Lung (tissue), 12 donors: ENCODE data around the gene RPP25L. TPM values are rescaled to one million over a fixed set of nuclear protein-coding genes. Genes with fewer than 3 reads are reported as not detected.

Source experiments
- ATAC-seq: fragments of 200-7000 bp; cut with Tn5 transposase; one replicate; pipeline ENCODE4 v1.9.1; 2020; ENCODE audit warnings: moderate number of reproducible peaks; ENCODE audit not compliant: insufficient read depth, low FRiP score
- DNase-seq, 3 donors: peaks; one replicate each; pipeline ENCODE4 v3.0.0-alpha.2; 2013 to 2017
- H3K27ac ChIP-seq, 2 donors: one replicate each; pipeline ENCODE4 v1.5.1; 2013; ENCODE audit warnings: mild to moderate bottlenecking in 2 of 2, moderate library complexity in 2 of 2, control low read depth in 1 of 2, inconsistent platforms in 1 of 2, low read depth in 1 of 2, low read length in 1 of 2
- H3K27me3 ChIP-seq, 3 donors: one replicate each; pipeline ENCODE4 v1.5.1; 2013; ENCODE audit warnings: low read length in 2 of 3; ENCODE audit not compliant: control insufficient read depth in 3 of 3, insufficient read depth in 3 of 3
- H3K36me3 ChIP-seq, 4 donors: one replicate each; pipeline ENCODE4 v1.5.1; 2013; ENCODE audit warnings: low read length in 4 of 4, mild to moderate bottlenecking in 1 of 4, moderate library complexity in 1 of 4; ENCODE audit not compliant: control insufficient read depth in 4 of 4, insufficient read depth in 4 of 4
- H3K4me1 ChIP-seq, 5 donors: one replicate each; pipeline ENCODE4 v1.5.1; 2013; ENCODE audit warnings: low read length in 5 of 5, mild to moderate bottlenecking in 2 of 5, moderate library complexity in 1 of 5; ENCODE audit not compliant: control insufficient read depth in 5 of 5, insufficient read depth in 5 of 5
- H3K4me3 ChIP-seq: one replicate; pipeline ENCODE4 v1.5.1; 2013; ENCODE audit warnings: mild to moderate bottlenecking, control low read depth, moderate library complexity
- H3K9ac ChIP-seq, 2 donors: one replicate each; pipeline ENCODE4 v1.5.1; 2013; ENCODE audit warnings: low read length in 2 of 2, control low read depth in 1 of 2; ENCODE audit not compliant: insufficient read depth in 1 of 2
- H3K9me3 ChIP-seq, 4 donors: one replicate each; pipeline ENCODE4 v1.5.1; 2013; ENCODE audit warnings: low read length in 3 of 4, mild to moderate bottlenecking in 1 of 4, moderate library complexity in 1 of 4; ENCODE audit not compliant: control insufficient read depth in 4 of 4, insufficient read depth in 3 of 4
- WGBS, 2 donors: extraction: QIAGEN DNeasy Blood & Tissue Kit; methylation state at CpG; one replicate each; pipeline ENCODE4 v1.1.7; 2013; 5-methylcytosine and 5-hydroxymethylcytosine counted together
- polyA plus RNA-seq, 2 donors: library from polyadenylated mRNA; stranded (reverse); fragments of 200-250 nt; gene quantifications; one replicate each; pipeline ENCODE4 v1.2.1, GENCODE V29; 2013
- total RNA-seq, 2 donors: library from RNA; depleted of rRNA in 1 of 2; stranded (reverse); fragments of >200 nt in 1 of 2; gene quantifications; one replicate each; pipeline ENCODE4 v1.2.1, GENCODE V29; 2014 to 2021
- TF ChIP-seq, protein P1 (sequence below): IDR thresholded peaks from 2 replicates; pipeline ENCODE4 v1.5.1; 2012; ENCODE audit warnings: mild to moderate bottlenecking; ENCODE audit errors: control extremely low read depth, extremely low read depth
- donor health status: control.
- donor health status: control.
- donor health status: Bipolar disorder and iron deficiency.
- donor health status: healthy.
- donor health status: DM: yes; HTN: yes; CAD: no.

RPP25L gene
- total and polyA plus RNA-seq, 4 donors: 17.0 to 32.6 (median 25.7) TPM

DNA sequence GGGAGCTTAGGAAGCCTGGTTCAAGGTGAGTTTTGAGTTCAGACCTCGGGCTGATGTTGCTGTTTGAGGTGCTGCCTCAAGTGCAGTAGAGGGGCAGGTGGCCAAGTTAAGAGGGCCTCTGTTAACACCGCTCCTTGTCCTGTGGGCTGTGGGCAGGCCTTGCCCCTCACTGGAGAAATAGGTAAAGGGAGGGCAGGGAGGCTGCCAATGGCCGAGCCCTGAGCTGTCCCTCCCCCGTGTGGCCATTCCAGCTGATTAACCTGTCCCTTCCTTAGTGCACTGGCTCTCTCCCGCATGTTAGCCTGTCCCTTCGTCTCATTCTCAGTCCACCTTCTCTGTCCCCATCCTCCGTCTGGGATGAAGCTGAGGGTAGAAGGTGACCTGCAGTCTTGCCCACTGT is 43.8 kb downstream of the RPP25L start:
- H3K4me3 ChIP-seq: no peak overlapping the region
- peaks cover 0 to 11% (median 0%) of the 10 kb centered on the region in 3 donors for H3K27me3 ChIP-seq
- 66 to 84% methylated on average over 7 of the region's 7 CpGs for WGBS, 2 donors
- no peak for ATAC-seq
- peaks cover 0 to 25% (median 6%) of the 10 kb centered on the region in 4 donors for H3K36me3 ChIP-seq
- TF ChIP-seq, protein P1, sequence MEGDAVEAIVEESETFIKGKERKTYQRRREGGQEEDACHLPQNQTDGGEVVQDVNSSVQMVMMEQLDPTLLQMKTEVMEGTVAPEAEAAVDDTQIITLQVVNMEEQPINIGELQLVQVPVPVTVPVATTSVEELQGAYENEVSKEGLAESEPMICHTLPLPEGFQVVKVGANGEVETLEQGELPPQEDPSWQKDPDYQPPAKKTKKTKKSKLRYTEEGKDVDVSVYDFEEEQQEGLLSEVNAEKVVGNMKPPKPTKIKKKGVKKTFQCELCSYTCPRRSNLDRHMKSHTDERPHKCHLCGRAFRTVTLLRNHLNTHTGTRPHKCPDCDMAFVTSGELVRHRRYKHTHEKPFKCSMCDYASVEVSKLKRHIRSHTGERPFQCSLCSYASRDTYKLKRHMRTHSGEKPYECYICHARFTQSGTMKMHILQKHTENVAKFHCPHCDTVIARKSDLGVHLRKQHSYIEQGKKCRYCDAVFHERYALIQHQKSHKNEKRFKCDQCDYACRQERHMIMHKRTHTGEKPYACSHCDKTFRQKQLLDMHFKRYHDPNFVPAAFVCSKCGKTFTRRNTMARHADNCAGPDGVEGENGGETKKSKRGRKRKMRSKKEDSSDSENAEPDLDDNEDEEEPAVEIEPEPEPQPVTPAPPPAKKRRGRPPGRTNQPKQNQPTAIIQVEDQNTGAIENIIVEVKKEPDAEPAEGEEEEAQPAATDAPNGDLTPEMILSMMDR: no peak
- H3K9ac ChIP-seq: no peak overlapping the region
- peaks cover 0 to 48% (median 10%) of the 10 kb centered on the region in 5 donors for H3K4me1 ChIP-seq
- no peaks in the 10 kb centered on the region for H3K9me3 ChIP-seq
- H3K27ac ChIP-seq: no peak overlapping the region
- DNase-seq: no peak

DNA sequence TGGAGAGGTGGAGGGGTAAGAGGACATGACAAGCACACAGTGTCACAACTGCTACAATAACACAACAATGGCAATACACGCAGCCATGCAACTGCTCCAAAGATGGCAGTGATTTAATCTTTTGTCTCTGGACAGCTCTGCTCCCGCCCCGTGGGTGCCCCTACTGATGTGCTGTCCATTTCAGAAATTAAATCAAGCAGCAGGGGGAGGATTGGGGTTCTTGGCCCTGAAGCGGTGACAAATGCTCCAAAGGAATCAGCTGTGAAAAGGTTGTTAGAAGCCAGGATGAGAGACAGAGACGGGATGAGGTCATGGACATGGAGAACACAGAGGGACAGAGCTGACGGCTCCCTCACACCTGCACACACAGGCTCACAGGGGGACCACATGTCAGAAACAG is 44.9 kb downstream of the RPP25L start:
- H3K27me3 ChIP-seq: peaks cover 0 to 11% (median 0%) of the 10 kb centered on the region in 3 donors
- no peak for DNase-seq
- ATAC-seq: no peak

DNA sequence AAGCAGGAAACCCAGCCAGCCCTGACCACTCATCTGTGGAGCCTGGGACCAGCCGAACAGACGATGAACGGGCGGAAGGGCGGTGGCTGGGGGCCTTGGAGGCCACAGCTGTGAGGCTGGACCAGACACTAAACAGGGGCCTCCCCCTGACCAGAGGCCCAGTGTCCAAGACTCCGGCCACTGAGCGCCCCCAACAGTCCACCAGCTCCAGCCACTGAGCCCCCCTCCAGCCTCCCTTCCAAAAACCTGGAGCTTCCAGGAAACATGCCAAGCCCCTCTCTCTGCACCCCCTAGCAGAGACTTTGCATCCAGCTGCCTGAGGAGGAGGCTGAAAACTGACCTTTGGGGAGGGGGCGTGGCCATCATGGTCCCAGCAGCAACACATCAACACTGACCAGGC is 45.6 kb downstream of the RPP25L start:
- Histone ChIP-seq H3K4me1 (peaks cover 0 to 36% (median 12%) of the 10 kb centered on the region in 5 donors), H3K9ac (no peak overlapping the region), H3K9me3 (peaks cover 0 to 5% (median 2%) of the 10 kb centered on the region in 4 donors), H3K27me3 (peaks cover 0 to 11% (median 0%) of the 10 kb centered on the region in 3 donors), H3K27ac (no peak overlapping the region), H3K36me3 (peaks cover 0 to 24% (median 9%) of the 10 kb centered on the region in 4 donors), H3K4me3 (no peak overlapping the region)
- TF ChIP-seq, protein P1: no peak
- 67 to 69% methylated on average over 8 of the region's 8 CpGs for WGBS, 2 donors
- ATAC-seq (no peak), DNase-seq (peak in 1 of 3 donors; percentile 29)

More for the DNA sequence above, 44.9 kb downstream of the RPP25L start:
- H3K36me3 ChIP-seq: peaks cover 0 to 24% (median 9%) of the 10 kb centered on the region in 4 donors
- H3K9me3 ChIP-seq: peaks cover 0 to 4% (median 1%) of the 10 kb centered on the region in 4 donors
- 84 to 89% methylated on average over 6 of the region's 6 CpGs for WGBS, 2 donors
- no peak overlapping the region for H3K27ac ChIP-seq
- no peak overlapping the region for H3K4me3 ChIP-seq
- H3K9ac ChIP-seq: no peak overlapping the region
- H3K4me1 ChIP-seq: peaks cover 0 to 36% (median 10%) of the 10 kb centered on the region in 5 donors
- TF ChIP-seq, protein P1: no peak

DNA sequence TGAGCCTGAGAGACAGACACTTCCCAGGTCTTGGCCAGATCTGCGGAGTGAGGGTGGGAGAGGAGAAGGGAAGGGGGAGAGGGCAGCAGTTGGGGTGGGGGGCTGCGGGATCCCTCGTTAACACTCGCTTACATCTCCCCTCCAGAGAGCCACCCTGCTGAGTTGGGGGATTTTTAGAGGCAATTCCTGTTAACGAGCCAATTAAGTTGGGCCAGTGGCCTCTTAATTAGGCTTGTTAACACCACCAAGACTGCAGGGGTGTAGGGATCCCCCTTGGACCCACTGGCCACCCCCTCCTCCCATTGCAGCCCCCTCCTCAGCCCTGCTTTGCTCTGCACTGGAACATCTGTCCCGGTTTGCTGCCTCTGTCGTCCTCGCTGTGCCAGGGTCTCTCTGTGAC is 46.0 kb downstream of the RPP25L start:
- DNase-seq (no peak), ATAC-seq (no peak)
- Histone ChIP-seq H3K27ac (no peak overlapping the region), H3K36me3 (peaks cover 0 to 24% (median 9%) of the 10 kb centered on the region in 4 donors), H3K4me1 (peaks cover 0 to 36% (median 17%) of the 10 kb centered on the region in 5 donors), H3K9ac (no peak overlapping the region), H3K9me3 (peaks cover 0 to 5% (median 2%) of the 10 kb centered on the region in 4 donors), H3K27me3 (peaks cover 0 to 11% (median 0%) of the 10 kb centered on the region in 3 donors), H3K4me3 (no peak overlapping the region)
- WGBS, 2 donors: 62 to 65% methylated on average over 8 of the region's 8 CpGs
- TF ChIP-seq, protein P1: no peak
